HG02870 (cell line): ENCODE data around the gene ZNF506.
"Not testable (repeated sequence)": the region's sequence is repeated elsewhere in the genome, so short reads cannot be mapped to it uniquely, and the experiment has no call there.

Source experiments
- ATAC-seq: cut with Tn5 transposase; IDR thresholded peaks from one replicate; pipeline ENCODE4 v1.9.1; 2021; ENCODE audit warnings: mild to moderate bottlenecking, moderate library complexity; ENCODE audit not compliant: unreplicated experiment

ZNF506 gene

GRCh38 chr19:19821366-19821951 is at the start of gene ZNF506:
Gene ZNF506 (minus strand): TSS chr19:19821750. CDS start chr19:19821603, 147 bp downstream.
- ATAC-seq: peak; percentile 81

GRCh38 chr19:19870086-19870485 is 48.5 kb upstream of the ZNF506 start:
- not testable (repeated sequence) for ATAC-seq

- no peak for ATAC-seq
These were observed 45.2 kb upstream of the ZNF506 start for GRCh38 chr19:19866611-19867248.

GRCh38 chr19:19865750-19866610 is 44.4 kb upstream of the ZNF506 start, which contains the start of gene ZNF253:
Gene ZNF253 (plus strand): TSS chr19:19865882. CDS start chr19:19865997, 115 bp downstream.
- peak; percentile 91 for ATAC-seq

DNA sequence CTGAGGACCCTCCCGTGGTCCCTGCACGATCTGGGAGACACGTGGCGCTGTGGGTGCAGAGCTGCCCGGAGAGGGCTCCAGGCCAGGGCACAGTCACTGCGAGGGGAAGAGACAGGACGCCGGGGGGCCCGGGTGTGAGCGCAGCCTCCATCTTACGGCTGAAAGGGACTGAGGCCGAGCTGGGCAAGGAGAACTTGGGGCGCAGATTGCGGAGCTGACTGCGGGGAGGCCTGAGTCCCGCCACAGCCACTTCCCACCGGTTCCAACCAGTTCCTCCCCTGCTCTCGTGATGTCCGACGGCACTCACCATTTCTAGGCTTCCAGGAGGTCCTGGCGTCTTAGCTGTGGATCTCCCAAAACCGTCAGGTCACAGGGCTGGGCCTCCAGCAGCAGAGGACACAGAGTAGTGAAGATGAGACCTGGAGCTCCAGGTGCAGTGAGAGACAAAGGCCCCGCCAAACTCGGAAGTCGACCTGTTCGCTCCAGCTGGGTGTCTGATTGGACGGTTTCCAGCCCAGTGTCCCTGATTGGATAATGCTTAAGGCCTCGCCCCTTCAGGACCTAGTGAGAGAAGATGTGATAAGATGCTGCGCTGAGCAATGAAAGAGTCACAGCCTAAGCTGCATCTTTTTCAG is 39.3 kb upstream of the ZNF506 start:
- no peak for ATAC-seq

- no peak for ATAC-seq
These were observed 37.2 kb upstream of the ZNF506 start for GRCh38 chr19:19858751-19859150.

DNA sequence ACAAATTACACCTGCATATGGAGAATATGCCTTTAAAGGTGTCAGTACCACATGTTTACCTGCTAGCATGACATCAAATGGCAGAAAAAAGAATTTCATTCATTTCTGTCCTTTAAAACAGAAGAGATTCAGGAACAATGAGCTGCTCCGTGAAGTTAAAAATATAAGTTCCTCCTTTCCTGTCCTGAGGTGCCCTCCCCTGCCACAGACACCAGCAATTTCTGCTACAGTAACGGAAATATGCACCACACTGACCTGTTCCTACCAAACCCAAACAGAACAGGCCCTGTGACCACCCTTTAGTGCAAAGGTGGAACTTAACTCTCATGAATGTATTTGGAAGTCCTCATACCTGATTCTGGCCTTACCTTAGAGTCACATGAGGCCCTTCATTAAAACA is 30.2 kb upstream of the ZNF506 start:
- ATAC-seq: not testable (repeated sequence)

- no peak for ATAC-seq
These were observed 27.5 kb upstream of the ZNF506 start for GRCh38 chr19:19849056-19849455.

- no peak for ATAC-seq
These were observed 26.2 kb upstream of the ZNF506 start for GRCh38 chr19:19847781-19848180.

DNA sequence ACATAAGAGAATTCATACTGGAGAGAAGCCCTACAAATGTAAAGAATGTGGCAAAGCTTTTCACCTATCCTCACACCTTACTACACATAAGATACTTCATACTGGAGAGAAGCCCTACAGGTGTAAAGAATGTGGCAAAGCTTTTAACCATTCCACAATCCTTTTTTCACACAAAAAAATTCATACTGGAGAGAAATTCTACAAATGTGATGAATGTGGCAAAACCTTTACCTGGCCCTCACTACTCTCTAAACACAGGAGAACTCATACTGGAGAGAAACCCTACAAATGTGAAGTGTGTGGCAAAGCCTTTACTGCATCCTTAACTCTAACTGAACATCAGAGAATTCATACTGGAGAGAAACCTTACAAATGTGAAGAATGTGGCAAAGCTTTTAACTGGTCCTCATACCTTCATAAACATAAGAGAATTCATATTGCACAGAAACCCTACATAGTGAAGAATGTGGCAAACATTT is 14.0 kb upstream of the ZNF506 start:
- no peak for ATAC-seq

GRCh38 chr19:19826875-19827274 is 5.3 kb upstream of the ZNF506 start:
- no peak for ATAC-seq

- no peak for ATAC-seq
These were observed 2.4 kb upstream of the ZNF506 start for GRCh38 chr19:19823916-19824315.

GRCh38 chr19:19821976-19822375 is 426 bp upstream of the ZNF506 start:
- not testable (repeated sequence) for ATAC-seq

DNA sequence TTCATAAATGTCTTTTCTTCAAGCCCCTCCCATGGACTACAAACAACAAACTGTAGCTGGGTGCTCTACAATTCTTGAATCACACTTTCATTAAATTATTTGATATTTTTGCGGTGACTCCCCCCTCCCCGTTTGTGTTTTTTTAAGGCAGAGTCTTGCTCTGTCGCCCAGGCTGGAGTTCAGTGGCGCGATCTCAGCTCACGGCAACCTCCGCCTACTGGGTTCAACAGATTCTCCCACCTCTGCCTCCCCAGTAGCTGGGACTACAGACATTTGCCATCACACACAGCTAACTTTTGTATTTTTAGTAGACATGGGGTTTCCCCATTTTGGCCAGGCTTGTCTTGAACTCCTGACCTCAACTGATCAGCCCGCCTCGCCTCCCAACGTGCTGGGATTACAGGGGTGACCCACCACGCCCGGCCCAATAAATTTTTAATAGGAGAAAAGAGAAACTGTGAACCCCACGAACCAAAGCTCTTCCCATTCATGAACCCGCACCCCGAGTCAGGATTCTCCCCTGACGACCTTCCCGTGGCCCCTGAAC is 703 bp downstream of the ZNF506 start:
- no peak for ATAC-seq

DNA sequence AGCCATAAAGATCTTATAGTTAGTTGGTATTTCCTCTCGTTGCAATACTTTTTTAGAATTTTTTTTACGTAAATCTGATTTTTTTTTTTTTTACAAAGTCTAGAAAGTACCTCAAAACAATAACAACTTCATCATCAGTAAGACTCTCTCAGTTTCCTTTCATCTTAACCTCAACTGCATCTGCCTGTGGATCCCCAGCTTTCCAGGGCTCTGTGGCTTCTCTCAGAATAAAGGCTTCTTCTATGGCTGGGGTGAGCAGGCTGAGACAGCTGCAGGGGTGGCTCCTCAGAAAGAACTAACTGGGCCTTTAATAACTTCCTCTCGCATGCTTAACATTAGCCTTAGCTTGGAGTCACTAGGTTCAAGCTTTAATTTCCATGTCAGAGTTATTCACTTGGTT is 4.2 kb downstream of the ZNF506 start:
- no peak for ATAC-seq

DNA sequence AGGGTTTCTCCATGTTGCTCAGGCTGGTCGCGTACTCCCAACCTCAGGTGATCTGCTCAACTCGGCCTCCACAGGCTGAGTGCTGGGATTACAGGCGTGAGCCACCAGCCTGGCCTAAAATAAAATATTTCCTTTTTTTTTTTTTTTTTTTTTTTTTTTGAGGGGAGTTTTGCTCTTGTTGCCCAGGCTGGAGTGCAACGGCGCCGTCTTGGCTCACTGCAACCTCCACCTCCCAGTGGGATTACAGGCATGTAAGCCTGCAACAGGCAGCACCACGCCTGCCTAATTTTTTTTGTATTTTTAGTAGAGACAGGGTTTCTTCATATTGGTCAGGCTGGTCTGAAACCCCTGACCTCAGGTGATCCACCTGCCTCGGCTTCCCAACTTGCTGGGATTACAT is 4.9 kb downstream of the ZNF506 start:
- no peak for ATAC-seq

GRCh38 chr19:19811999-19812398 is 9.6 kb downstream of the ZNF506 start:
- not testable (repeated sequence) for ATAC-seq

GRCh38 chr19:19805480-19805879 is 16.1 kb downstream of the ZNF506 start:
- ATAC-seq: no peak

GRCh38 chr19:19788015-19788414 is 33.5 kb downstream of the ZNF506 start:
- ATAC-seq: no peak

DNA sequence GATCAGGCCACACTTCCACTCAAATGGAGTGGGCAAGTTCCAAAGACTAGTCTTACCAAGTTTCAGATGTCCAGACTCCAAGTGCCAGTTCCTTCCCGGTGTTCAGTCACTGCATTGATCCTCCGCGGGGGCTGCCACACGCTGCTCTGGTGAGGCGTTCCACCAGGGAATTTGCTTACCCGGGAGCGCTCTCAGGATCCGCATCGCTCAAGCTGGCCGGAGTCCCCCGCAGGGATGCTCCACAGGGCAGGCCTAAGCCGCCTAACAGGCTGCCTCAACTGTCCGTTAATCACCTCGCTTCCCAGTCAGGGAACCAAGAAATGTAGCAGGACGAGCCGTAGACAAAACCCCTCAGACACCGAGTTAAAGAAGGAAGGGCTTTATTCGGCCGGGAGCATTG is 36.1 kb downstream of the ZNF506 start:
- ATAC-seq: not testable (repeated sequence)

DNA sequence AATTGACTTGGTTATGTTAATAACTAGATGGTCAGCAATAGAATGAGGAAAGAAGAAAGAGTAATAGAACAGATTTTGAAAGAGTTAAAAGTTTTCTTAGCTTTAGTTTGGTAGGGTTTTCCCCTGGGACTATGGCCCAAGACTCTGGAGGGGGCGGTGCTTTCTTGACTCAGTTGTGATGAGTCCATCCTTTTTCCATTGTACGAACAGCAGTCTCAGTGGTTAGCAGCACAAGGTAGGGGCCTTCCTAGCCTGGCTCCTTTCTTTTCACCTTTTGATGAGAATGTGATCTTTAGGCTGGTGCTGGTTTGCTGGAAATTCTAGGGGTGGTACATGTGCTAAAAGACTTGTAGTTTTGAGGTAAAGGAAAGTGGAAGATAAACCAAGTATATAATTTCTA is 38.8 kb downstream of the ZNF506 start:
- ATAC-seq: no peak
